ENCODE measurements around the gene KANSL3.
"Not testable (repeated sequence)": the region's sequence is repeated elsewhere in the genome, so short reads cannot be mapped to it uniquely, and the experiment has no call there.

The KANSL3 gene

GRCh38 chr2:96638144-96639121, at the start of gene KANSL3:
Gene KANSL3 (minus strand): TSS chr2:96638312. CDS start chr2:96637135, 1,177 bp downstream.
- peak; percentile 88 for DNase-seq

DNA sequence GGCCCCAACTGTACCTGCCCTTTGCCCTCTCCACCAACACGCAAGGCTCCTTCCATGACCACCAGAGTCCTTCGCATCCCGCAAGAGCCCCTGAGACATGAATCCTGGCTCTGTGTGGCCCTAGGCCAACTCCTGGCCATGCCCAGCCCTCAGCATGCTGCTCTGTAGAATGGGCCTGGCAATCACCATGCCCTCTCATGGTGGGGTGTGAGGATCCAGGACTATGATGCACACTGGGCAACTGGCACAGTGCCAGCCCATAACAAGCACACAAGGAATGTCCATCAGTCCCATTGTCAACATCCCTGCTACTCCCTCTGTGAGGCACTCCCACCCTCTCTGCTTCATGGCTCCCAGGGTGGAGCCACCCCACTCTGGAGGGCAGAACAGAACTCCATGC, 49.2 kb upstream of the KANSL3 start:
- DNase-seq = no peak

DNA sequence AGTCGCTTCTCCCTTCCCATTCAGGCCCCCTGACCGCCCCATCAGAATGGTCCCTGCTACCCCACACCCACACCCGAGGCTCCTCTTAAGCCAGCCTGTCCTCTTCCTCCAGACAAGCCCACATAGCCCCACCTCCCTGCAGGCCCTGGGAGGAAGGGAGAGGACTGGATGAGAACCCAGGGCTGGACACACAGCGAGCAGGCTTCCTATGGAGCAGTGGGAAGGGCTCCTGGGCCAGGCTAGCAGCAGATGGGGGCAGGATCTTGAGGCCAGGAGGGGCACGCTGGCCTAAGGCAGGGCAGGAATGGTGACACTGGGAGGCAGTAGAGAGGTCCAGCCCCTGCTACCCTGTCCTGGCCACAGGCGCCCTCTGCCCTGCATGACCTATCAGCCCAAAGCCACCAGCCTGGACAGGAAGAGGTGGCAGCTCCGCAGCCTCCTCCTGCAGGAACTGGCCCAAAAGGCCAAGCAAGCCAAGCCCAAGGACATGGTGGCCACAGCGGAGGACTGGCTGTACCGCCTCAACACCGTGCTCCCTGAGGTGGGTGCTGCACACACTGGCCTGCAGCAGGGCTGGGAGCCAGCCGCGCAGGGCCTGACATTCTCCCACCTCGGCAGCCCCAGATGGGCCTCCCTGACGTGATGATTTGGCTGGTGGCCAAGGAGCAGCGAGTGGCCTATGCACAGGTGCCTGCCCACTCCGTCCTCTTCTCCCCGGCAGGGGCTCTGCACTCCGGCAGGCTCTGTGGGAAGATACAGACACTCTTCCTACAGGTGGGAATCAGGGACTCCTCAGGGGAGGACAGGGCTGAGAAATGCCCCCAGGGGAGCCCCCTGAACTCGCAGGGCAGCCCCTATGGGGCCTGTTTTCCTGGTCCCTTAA, 47.7 kb upstream of the KANSL3 start:
- no peak for DNase-seq

GRCh38 chr2:96684883-96685576, 46.9 kb upstream of the KANSL3 start:
- DNase-seq = no peak

DNA sequence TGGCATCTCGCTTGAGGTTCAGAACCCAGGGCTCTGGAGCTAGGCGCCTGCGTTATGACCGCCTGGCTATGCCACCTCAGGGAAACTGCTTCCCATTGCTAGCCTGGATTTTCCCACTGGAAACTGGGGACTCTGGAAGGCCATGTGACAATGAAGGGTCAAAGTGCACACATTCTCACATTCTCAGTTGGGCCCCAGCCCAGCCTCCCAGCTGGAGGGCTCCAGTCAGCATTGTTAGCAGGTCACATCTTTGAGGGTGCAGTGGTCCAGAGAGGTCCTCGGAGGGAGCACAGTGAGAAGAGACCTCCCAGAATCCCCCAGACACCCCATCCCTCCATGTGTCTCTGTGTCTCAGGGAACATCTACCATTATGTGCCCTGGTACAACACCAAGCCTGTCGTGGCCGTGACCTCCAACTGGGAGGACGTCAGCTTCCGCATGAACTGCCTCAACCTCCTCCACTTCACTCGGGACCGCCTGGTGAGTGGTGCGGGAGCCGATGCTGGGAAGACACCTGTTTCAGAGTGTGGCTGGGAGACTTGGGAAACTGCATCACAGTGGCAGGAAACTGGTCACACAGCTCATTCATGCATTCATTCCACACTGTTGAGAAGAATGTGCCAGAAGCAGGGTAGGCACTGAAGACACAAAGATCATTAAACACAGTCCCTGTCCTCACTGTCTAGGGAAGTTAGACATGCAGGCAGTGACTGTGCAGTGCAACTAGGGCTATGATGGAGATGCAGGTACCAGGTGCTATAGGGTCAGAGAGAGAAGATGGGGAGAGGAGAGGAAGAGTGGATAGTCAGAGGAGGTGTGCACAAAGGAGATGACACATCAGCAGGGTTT, 46.1 kb upstream of the KANSL3 start:
- no peak for DNase-seq

- DNase-seq = no peak
Measured at GRCh38 chr2:96683307-96683706, 45.2 kb upstream of the KANSL3 start.

DNA sequence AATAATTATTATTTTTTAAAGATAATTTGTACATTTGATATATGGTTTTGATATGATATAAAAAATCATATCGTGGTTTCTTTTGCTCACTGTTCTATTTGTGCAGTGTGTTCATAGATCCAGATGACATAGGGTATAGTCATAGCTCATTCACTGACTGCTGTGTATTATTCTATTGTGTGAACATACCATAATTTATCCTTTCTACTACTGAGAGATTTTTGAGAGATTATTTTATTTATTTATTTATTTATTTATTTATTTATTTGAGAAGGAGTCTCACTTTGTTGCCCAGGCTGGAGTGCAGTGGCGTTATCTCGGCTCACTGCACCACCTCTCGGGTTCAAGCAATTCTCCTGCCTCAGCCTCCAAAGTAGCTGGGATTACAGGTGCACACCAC, 43.4 kb upstream of the KANSL3 start:
- no peak for DNase-seq

- DNase-seq = no peak
Measured at GRCh38 chr2:96680561-96681141, 42.5 kb upstream of the KANSL3 start.

DNA sequence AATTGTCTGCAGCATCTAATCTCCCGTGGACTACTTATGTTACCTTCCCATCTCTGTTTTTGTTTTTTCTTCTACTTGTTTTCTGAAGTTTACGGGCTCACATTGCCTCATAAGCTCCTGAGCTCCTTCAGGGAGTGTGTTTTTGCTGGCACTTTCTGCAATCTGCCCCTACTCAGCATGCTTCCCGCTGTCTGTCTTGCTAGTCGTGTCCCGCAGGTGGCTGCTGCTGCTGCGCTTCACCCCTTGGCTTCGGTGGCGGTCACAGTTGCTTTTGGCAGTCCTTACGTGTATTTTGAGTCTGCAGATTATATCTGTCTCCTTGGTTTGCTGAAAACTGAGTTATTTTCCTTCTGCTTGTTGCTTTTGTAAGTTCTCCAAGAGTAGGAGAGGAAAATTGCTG, 41.7 kb upstream of the KANSL3 start:
- DNase-seq = no peak

- no peak for DNase-seq
Measured at GRCh38 chr2:96669539-96670215, 31.6 kb upstream of the KANSL3 start.

DNA sequence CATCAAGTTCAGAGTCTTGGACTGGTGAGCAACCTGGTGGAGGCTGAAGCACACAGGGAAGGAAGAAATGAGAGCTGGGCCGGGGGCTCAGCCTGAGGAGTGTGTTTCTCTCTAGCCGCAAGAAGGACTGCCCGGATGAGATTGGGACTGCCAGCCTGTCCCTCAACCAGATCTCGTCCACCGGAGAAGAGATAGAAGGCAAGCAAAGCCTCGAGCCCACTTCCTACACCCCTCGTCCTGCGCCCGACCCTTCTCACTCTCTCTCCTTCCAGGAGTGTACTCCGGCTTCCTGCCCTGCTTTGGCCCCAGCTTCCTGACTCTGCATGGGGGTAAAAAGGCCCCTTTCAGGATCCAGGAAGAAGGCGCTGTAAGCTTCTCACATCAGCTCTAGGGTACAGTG, 30.7 kb upstream of the KANSL3 start:
- DNase-seq = no peak

DNA sequence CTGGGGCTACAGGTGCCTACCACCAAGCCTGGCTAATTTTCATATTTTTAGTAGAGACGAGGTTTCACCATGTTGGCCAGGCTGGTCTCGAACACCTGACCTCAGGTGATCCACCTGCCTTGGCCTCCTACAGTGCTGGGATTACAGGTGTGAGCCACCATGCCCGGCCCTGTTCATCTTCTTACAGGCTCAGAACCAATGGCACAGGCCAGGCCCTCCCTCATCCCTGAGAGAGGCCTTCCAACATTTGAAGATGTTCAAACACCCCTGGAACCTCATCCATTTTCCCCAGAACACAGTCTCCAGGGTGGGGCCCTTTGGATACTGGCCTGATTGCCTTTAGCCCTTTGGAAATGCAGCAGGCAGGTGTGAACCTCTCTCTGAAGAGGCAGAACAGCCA, 27.6 kb upstream of the KANSL3 start:
- not testable (repeated sequence) for DNase-seq

DNA sequence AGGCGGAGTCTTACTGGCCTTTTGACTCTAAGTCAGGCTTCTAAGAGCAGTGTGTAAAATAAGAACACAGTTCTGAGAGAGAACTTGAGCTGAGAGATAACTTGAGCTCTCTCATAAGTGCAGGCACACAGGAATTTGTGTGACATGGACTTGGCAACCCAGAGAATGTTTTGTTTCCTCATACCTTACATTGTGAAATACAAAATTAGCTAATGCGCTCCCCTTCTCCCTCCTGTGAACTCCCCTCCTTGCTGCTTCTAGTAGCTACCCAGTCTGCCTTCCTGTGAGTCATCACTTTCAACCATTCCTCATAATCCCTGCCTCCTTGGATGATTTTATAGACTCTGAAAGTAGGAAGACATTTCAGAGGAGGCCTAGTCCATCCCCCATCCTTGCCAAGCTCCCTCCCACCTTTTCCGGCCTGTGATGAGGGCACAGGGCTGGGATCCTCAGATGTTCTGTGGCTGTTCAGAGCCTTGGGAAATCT, 27.0 kb upstream of the KANSL3 start:
- no peak for DNase-seq

GRCh38 chr2:96664366-96664925, 26.3 kb upstream of the KANSL3 start:
- DNase-seq = no peak

DNA sequence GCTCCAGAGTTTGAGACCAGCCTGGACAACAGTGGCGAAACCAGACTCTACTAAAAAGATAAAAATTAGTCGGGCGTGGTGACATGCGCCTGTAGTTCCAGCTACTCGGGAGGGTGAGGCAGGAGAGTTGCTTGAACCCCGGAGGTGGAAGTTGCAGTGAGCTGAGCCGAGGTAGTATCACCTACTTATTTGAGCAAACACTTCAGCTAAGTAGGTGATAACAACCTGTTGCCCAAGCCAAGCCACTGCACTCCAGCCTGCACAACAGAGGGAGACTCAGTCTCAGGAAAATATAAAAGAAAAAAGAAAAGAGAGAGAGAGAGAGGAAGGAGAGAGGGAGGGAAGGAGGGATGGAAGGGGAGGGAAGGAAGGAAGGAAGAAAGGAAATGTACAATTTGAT, 25.7 kb upstream of the KANSL3 start:
- no peak for DNase-seq

DNA sequence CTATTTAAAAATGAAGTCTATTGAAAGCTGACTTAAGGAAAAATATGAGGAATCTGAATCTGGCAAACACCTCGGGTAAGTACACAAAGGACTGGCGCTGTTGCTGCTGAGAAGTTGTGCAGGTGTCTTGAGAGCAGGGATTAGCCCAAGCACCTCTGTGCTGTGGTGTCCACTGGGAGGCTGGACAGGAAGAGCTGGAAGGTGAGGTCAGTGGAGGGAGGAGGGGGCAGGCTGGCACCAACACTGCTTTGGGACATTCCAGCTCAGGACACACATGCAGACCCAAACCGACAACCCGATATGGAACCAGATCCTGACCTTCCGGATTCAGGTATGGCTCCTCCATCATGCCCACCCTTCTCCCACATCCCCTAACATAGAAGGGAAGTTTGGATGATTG, 25.1 kb upstream of the KANSL3 start:
- no peak for DNase-seq

DNA sequence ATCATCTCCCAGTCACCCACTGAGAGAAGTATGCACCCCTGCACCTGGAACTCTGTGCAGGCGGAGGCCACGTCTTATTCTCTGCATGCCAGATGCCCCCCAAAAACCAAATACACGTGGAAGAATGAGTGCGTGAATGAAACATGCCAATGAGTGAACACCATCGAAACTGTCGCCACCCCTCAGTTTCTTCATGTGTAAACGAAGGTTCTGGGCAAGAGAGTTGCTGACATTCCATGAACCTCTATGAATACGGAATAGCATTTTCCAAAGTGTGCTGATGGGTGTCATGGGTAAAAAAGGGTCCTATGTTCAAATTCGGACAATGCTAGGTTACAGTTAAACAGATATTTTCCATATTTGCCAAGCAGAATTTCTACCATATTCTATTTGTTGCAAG, 24.2 kb upstream of the KANSL3 start:
- DNase-seq = no peak

DNA sequence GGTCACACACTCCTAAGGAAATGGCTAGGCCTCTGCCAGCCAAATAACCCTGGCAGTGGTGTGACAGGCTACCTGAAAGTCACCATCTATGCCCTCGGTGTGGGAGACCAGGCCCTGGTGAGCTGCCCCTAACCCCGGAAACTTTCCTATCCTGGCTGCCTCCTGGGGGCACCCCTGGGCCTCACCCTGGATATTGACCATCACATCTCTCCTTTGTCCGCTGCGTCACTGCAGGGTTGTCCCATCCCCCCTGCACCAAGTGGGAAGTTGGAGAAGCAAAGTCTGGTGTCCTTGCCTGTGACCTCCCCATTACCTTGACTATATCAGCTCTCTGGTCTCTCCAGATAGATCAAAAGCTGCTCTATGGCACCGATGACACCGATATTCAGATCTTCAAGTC, 23.2 kb upstream of the KANSL3 start:
- no peak for DNase-seq

GRCh38 chr2:96656540-96656939, 18.4 kb upstream of the KANSL3 start:
- DNase-seq = no peak

DNA sequence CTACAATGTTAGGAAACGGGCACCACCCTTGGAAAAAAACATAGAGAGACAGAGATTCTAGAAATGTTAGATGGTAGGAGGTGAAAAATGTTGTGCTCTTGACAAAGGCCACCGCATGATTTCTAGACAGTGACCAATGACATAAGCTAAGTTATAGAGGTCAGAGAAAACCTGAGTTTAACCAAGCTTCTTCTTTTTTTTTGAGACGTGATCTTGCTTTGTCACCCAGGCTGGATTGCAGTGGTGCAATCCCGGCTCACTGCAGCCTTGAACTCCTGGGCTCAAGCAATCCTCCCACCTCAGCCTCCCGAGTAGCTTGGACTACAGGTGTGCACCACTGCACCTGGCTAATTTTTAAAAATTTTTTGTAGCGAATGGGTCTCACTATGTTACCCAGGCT, 17.4 kb upstream of the KANSL3 start:
- DNase-seq = no peak

DNA sequence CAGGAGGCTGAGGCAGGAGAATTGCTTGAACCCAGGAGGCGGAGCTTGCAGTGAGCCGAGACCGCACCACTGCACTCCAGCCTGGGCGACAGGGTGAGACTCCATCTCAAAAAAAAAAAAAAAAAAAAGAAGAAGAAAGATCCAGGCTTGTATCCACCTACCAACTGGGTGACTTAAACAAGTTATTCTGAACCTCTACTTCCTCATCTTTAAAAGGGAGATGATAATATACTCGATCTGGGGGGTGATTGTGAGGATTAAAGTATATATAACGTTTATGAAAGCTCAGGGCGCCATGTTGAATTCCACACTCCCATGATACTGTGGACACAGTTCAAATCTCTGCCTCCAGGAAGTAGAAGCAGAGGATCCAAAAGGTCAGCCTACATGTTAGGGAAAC, 16.7 kb upstream of the KANSL3 start:
- DNase-seq = not testable (repeated sequence)

Measured in NCI-H1436 (cell line).